Upper lobe of right lung (tissue), 1 donor: ENCODE data around the gene SARNP. TPM values are rescaled to one million over a fixed set of nuclear protein-coding genes. Genes with fewer than 3 reads are reported as not detected.

ENCODE experiments used
- ATAC-seq: fragments of 200-7000 bp; cut with Tn5 transposase; one replicate; pipeline ENCODE4 v1.9.1; 2020; ENCODE audit warnings: mild to moderate bottlenecking, moderate library complexity
- DNase-seq: peaks from one replicate; pipeline ENCODE4 v3.0.0-alpha.2; 2020
- H3K27ac ChIP-seq: fragments of 200-600 bp; one replicate; pipeline ENCODE4 v1.8.0; 2022
- H3K27me3 ChIP-seq: fragments of 200-600 bp; one replicate; pipeline ENCODE4 v1.8.0; 2022; ENCODE audit warnings: mild to moderate bottlenecking
- H3K36me3 ChIP-seq: fragments of 200-600 bp; one replicate; pipeline ENCODE4 v1.8.0; 2022
- H3K4me1 ChIP-seq: fragments of 200-600 bp; one replicate; pipeline ENCODE4 v1.8.0; 2022
- H3K4me3 ChIP-seq: fragments of 200-600 bp; one replicate; pipeline ENCODE4 v1.8.0; 2022; ENCODE audit warnings: mild to moderate bottlenecking
- H3K9me3 ChIP-seq: fragments of 200-600 bp; one replicate; pipeline ENCODE4 v1.8.0; 2022
- intact Hi-C: fragments of 100-400 bp; cut with DNase I; formaldehyde crosslinking; loops from one replicate; pipeline ENCODE4 v1.11.0; 2022
- total RNA-seq: library from RNA; stranded (reverse); fragmentation: NEBNext Ultra II Directional; extraction: Animal tissue kit (Norgen Biotek cat#: 25700); gene quantifications from one replicate; pipeline ENCODE4 v1.2.1, GENCODE V29; 2021
- TF ChIP-seq, protein P1 (sequence below): fragments of 200-600 bp; IDR thresholded peaks from one replicate; pipeline ENCODE4 v1.8.0; 2022; ENCODE audit warnings: antibody characterized with exemption
- donor health status: DM: no; HTN: yes; CAD: no; lungs with severe emphysema.

SARNP gene
- total RNA-seq, 1 donor from 2014 or later: 43.6 TPM

DNA sequence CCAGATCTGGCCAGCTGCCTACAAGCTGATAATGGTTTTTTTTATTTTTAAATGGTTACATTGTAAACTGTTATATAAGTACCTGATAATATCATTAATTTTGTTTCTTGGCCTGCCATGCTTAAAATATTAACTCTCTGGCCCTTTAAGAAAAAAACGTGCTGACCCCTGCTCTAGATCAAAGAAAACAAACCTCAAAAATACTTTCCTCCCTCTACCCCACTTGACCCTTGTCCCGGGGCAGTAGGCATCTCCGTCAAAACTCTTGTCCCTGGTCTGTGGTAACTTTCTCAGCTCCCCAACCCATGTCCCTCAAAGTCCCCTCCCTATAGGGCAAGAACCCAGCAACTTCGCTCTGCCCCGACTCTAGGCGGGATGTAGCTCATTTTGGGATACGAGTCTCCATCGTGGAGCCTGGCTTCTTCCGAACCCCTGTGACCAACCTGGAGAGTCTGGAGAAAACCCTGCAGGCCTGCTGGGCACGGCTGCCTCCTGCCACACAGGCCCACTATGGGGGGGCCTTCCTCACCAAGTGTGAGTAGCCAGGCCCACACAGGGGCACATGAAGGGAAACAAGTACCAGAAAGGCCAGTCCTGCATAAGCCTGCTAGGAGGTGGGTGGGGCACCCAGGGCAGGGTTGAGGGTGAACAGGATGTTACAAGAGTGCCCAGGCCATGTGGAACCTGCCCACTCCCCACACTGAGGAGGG lies 93.9 kb downstream of the SARNP start:
- ATAC-seq (no peak), DNase-seq (no peak)
- Histone ChIP-seq H3K4me1 (peaks cover 55% of the 10 kb centered on the region), H3K4me3 (no peak overlapping the region), H3K9me3 (no peaks in the 10 kb centered on the region), H3K27ac (no peak overlapping the region), H3K27me3 (no peaks in the 10 kb centered on the region), H3K36me3 (peaks cover 56% of the 10 kb centered on the region)
- TF ChIP-seq, protein P1, sequence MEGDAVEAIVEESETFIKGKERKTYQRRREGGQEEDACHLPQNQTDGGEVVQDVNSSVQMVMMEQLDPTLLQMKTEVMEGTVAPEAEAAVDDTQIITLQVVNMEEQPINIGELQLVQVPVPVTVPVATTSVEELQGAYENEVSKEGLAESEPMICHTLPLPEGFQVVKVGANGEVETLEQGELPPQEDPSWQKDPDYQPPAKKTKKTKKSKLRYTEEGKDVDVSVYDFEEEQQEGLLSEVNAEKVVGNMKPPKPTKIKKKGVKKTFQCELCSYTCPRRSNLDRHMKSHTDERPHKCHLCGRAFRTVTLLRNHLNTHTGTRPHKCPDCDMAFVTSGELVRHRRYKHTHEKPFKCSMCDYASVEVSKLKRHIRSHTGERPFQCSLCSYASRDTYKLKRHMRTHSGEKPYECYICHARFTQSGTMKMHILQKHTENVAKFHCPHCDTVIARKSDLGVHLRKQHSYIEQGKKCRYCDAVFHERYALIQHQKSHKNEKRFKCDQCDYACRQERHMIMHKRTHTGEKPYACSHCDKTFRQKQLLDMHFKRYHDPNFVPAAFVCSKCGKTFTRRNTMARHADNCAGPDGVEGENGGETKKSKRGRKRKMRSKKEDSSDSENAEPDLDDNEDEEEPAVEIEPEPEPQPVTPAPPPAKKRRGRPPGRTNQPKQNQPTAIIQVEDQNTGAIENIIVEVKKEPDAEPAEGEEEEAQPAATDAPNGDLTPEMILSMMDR: no peak
- intact Hi-C loops: no loop called here

DNA sequence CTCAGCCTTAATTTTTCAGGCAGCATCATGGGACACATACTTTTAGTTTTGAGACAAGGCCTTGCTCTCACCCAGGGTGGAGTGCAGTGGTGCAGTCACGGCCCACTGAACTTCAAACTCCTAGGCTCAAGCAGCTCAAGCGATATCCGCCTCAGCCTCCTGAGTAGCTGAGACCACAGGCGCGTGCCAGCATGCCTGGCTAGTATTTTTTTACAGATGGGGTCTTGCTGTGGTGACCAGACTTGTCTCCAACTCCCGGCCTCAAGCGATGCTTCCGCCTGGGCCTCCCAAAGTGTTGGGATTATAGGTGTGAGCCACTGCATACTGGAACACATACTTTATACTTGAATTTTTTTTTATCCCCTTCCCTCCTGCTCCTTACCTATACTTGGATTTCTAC lies 94.6 kb downstream of the SARNP start:
- no peak overlapping the region for H3K27ac ChIP-seq
- no peaks in the 10 kb centered on the region for H3K27me3 ChIP-seq
- H3K36me3 ChIP-seq: peaks cover 56% of the 10 kb centered on the region
- H3K4me3 ChIP-seq: no peak overlapping the region
- ATAC-seq (no peak), DNase-seq (no peak)
- intact Hi-C loops: no loop called here
- no peaks in the 10 kb centered on the region for H3K9me3 ChIP-seq
- TF ChIP-seq, protein P1: no peak
- peaks cover 62% of the 10 kb centered on the region for H3K4me1 ChIP-seq

GRCh38 chr12:55721601-55722213 lies 95.8 kb downstream of the SARNP start:
- ATAC-seq (no peak), DNase-seq (peak; percentile 64)
- H3K36me3 ChIP-seq: peaks cover 49% of the 10 kb centered on the region
- no peak overlapping the region for H3K4me3 ChIP-seq
- H3K27me3 ChIP-seq: no peaks in the 10 kb centered on the region
- no peaks in the 10 kb centered on the region for H3K9me3 ChIP-seq
- intact Hi-C loops: no loop called here
- no peak overlapping the region for H3K27ac ChIP-seq
- H3K4me1 ChIP-seq: peaks cover 64% of the 10 kb centered on the region
- TF ChIP-seq, protein P1: no peak

GRCh38 chr12:55720894-55721444 lies 96.6 kb downstream of the SARNP start:
- intact Hi-C loops: no loop called here
- Histone ChIP-seq H3K4me1 (peaks cover 57% of the 10 kb centered on the region), H3K4me3 (no peak overlapping the region), H3K9me3 (no peaks in the 10 kb centered on the region), H3K36me3 (peaks cover 41% of the 10 kb centered on the region), H3K27me3 (no peaks in the 10 kb centered on the region), H3K27ac (no peak overlapping the region)
- DNase-seq (peak; percentile 78), ATAC-seq (peak; percentile 76)
- TF ChIP-seq, protein P1: peak; percentile 53

DNA sequence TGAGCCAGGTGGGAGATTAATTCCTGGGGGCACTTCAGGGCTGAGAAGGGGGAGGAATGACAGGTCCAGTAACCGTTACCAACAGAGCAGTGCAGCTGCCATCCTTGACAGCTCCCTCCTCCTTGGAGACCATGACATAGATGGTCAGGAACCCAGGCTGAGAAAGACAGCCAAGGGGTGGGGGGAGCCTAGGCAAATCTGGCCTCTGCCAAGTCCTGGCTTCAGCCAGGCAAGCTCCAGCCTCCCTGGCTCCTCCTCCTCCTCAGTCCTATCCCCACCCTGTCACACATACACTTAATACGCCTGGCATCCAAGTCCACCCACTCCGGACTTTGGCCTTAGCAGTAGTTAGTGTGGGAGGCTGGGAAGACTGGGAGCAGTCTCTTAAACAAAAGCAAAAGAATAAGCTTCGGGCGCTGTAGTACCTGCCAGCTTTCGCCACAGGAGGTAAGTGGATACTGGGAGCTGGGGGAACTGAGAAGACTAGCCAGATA lies 97.4 kb downstream of the SARNP start, which contains the start of gene RDH5:
TSS of gene RDH5 (plus strand) at position 323 of the 494 bp plus-strand sequence. CDS start 792 bp downstream, outside the sequence.
- no peak within 1 kb of the TSS for H3K4me3 ChIP-seq
- no peak for DNase-seq
- no peaks in the 10 kb centered on the region for H3K9me3 ChIP-seq
- peaks cover 33% of the 10 kb centered on the region for H3K36me3 ChIP-seq
- TF ChIP-seq, protein P1: no peak
- no peaks in the 10 kb centered on the region for H3K27me3 ChIP-seq
- intact Hi-C loops: no loop called here
- no peak for ATAC-seq
- H3K4me1 ChIP-seq: peaks cover 53% of the 10 kb centered on the region
- H3K27ac ChIP-seq: peak within 1 kb of the TSS; percentile 36
